ENCODE data around the gene ERICH6.
A peak's percentile ranks its signal among the peaks of the same experiment; 100 is the strongest.

ERICH6 gene

DNA sequence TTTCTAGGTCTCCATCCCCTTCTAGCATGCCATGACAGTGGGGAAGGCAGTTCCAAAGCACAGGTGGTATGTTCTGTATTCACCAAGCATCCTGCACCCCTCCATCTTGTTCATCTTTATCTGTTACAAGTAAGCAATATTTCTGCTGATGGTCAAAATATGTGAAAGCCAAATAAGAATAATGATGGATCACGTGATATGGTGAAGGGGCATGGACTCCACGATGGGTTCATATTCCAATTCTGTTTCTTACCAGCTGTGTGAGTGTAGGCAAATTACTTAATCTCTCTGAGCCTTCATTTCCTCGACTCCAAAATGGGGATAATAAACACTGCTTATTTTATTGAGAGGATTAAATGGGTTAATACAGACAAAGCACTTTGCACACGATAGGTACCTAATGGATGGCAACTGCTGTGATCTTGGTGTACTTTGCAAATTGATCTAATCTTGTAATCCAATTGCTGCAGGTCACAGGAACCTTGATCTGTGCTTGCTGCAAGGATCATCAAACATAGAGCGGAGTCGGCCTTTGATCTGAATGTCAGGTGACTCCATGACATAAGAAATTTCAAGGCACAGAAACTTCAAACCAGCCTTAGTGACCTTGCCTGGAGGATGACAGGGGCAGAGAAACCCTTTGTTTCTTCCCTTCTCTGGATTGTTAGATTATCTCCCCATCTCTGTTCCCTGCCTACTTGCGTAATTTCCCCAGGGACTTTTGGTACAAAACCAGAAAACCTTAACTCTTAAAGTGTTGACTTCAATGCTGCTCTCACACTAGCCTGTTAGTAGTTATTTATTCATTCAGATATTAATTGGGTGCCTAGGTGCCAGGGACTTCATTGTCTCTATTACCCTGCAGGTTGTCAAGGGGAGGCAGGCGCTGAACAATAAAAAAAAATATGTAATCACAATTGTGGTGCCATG lies 33.4 kb upstream of the ERICH6 start:
- peak; percentile 74 for DNase-seq

DNA sequence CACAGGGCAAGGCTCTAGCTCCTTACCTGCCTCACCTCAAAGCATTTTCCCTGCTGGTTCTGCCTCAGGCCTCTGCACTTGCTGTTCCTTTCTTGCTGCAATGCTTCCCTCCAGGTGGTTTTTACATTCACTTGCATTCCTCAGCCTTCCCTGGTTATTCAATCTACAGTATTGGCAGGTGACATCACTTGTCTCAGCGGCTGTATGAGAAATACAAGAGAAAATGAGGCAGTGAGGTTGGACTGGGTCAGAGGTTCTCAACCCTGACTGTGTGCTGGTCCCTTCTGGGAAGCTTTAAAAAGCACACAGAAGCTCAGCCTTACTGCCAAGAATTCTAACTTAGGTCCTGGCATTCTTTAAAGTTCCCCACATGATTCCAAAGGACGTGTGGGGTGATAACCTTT lies 32.6 kb upstream of the ERICH6 start:
- no peak for DNase-seq

DNA sequence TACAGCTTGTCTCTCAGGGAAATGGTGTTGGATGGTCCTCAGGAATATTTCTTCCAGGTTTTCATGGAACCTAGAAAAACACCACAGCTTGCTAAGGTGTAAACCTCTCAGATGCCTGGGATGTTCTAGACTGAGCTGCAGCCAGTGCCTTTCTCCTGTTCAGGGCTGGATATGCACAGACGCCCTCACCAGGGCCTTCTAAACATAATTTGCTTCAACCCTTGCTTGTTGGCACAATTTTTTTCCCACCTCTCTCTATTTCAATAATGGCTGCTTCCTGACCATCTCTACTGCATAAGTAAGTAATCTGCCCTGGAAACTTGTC lies 31.0 kb upstream of the ERICH6 start:
- DNase-seq, result no peak

DNA sequence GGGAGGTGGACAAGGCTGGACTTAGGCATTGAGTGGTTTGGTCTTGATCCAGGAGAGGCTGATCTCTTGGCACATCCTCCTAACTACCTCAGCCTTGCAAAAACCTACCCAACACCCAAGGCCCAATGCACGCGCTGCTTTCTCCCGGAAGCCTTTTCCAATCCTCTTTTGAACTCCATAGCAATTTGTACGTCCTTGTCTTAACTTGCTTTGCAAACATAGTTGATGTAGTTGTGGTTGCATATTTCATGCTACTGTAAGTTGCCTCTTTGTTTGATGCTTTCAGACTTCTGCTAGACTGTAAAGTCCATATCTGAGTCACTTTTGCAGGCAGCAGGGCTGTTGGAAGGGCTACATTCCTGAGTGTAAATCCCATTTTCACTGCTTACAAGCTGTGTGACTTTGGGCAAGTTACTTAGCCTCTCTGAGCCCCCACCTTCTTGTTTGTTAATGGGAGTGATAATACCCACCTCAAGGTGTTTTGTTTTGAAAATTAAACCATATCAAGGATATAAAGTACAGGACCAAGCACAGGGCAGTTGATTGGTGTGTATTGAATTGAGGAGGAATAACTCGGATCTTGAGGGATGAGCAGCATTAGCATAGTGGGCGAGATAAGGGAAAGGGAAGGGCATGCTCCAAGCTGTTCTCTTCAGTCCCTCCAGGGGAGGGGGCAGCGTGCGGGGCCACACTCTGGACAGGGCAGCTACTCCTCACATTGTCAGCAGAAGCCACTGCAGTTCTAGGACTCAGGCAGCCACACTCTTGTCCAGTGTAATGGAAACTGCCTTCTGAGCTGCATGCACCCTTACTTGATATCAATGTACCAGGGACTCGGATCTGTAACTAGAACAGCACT lies 30.4 kb upstream of the ERICH6 start:
- DNase-seq, result no peak

DNA sequence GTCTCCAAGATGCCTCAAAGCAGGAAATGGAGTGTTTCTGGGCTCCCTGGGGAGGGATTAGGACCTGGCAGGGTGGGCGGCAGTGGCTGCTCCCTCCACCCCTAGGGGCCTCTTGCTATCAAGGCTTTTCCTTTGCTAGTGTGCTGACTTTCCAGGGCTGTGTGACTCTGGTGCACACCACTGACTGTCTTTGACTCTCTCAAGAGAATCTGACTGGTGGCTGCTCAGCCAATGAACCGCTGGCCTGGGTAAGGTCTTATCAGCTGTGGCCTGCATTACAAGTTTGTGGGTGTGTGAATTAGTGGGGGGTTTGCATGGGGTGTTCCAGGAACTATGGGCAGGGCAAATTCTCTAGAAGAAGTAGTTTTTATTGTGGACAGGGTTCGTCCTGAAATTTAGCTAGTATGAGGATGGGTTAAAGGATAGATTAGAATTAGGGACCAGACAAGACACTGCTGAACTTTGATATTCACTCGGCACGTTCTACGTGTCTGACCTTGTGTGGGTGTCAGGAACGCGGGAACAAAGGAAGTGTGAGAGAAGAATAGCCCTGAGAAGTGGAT lies 29.7 kb upstream of the ERICH6 start:
- no peak for DNase-seq

DNA sequence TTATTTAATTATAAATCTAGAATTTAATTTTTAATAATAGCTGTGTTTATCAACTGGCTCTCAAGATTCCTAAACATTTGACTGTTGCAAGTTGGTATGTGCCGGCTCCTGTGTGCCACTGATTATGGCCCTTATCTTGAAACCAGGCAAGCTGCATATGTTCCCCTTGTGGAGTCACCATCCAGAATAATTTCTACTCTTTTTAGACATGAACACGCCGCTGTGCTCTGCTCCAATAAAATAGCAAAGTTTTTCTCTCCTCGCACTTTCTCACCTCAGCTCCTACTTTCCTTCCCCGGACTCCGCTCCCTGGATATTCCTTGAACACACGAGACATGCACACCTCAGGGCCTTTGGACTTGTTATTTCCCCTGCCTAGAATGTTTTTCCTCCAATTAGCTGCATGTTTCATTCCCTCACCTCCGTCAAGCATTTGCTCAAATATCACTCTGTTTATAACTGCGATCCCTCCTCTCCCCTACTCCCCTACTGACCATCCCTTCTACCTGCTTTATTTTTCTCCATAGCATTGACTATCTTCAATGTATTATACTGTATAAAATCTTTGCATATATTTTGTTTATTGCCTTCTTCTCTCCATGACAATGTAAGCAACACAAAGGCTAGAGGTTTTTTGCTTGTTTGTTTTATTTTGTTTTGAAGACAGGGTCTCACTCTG lies 26.1 kb upstream of the ERICH6 start:
- DNase-seq, result no peak

DNA sequence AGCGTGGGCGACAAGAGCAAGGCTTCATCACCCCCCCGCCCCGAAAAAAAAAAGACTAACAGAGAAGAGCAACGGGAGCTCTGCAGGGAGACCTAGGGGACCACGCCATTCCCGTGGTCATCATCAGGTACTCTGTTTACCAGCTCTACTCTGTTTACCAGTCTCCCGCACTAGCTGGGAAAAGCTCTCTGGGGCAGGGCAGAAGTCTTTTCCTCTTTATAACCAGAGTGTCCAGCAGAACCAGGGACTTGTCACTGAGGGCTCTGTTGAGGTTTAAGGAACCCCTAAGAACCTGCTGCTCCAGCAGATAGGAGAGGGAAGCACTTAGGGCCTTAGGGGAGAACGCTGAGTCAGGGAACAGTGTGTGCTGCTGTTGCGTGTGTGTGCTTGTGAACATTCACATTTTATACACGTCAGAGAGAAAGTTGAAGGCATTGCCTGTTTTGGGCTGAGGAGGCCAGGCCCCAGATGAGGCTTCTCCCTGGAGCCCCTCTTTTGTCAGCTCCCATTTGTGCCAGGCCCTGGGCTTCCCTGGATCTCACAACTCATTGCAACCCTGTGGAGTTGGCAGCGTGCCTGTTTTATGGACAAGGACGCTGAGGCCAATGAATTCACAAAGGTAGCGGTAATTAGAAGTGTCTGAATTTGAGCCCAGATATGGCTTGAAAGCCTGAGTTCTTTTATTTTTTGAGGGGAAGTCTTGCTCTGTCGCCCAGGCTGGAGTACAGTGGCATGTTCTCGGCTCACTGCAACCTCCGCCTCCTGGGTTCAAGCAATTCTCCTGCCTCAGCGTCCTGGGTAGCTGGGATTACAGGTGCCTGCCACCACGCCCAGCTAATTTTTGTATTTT lies 24.2 kb upstream of the ERICH6 start:
- DNase-seq, result no peak

DNA sequence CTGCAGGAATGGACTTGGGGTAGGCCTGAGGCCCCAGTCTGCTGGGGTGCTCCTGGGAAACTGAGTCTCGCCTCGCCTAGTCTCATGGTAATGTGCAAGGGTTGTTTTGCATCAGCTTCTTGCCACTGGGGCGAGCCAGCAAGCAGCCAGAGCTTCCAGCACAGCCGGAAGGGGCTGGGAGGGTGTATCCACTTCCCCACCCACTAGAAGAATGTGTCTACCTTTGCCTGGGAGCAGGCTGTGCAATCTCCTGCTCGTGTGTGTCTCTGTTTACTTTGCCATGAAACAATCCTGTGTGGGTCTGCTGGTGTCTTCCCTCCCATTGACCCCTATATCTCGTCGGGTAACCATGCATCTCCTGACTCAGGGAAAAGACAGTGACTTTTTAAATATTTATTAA lies 21.8 kb upstream of the ERICH6 start:
- no peak for DNase-seq

DNA sequence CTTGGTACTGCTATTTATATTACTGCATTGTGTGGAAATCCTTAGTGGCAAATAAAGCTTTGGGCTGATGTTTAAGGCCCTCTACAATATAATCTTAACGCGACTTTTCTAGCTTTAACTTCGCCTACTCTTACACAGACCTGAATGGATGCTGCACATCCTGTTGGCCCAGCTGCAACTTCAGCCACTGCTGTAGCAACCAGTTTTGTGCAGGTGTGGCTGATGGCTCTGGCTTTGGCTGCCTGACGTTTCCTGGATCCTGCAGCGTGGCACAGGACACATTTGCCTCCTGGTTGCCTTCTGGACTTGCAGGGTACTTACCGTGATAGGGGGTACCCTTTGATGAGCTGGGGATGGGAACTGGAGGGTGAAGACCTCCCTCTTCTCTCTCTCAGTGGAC lies 20.2 kb upstream of the ERICH6 start:
- no peak for DNase-seq

DNA sequence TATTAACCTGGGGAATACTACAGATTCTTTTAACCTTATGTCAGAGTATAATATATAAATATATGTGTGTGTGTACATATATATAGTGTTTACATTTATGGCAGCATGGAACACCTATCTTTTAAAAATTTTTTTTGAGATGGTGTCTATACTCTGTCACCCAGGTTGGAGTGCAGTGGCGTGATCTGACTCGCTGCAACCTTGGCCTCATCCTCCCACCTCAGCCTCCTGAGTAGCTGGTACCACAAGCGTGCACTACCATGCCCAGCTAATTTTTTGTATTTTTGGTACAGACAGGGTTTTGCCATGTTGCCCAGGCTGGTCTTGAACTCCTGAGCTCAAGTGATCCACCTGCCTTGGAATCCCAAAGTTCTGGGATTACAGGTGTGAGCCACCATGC lies 18.5 kb upstream of the ERICH6 start:
- DNase-seq, result no peak

DNA sequence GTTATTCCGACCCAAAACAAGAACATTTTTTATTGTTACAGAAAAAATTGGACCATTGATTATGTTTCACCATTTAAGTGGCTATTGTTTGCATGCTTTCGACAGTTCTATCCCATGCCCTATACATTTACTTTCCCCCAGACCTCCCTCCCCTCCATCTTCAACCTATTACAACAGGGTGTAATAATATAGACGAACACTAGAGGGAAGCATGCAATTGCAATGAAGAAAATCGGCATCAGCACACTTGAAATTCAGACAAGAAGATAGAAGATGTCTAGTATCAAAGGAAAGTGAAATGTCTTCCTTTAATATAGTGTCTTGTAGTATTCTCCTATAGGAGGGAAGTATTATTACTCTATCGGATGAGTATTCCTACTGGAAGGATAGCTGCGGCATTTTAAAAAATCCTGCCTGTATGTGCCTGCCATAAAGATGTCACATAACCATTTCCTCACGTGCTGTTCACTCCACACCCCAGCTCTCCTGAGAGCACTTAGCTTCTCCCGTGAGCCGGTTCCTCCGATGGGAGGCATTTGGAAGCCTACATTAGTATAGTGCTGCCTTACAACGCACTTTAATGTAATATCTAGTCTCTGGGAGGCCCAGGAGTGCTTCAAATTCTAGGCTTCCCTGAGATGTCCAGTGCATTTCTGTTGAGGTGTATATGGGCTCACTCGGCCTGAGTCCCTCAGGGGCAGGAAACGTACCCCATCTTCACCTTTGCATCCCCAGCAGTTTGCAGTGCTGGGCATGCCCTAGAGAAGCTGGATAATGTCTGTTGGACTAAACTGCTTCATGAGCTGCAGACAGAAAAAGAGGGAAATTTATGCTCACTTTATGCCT lies 17.8 kb upstream of the ERICH6 start:
- DNase-seq, result peak; percentile 32

DNA sequence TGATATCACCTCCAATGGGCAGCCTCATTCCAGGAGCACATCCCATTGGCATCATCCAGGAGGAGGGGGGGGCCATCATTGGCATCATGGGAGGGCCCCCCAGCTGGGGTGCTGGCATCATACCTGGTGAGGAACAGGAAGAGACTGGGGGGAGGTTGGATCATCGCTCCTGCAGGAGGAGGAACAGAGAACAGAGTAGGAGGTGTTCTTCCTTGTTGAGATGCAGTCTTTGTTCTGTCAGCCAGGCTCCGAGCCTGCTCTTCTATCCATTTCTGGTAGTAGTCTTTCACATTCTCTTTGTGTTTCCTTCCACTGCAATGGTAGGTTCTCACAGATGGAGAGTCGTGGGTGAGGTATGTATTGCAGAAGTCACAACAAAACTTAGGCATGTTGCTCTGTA lies 16.7 kb upstream of the ERICH6 start:
- DNase-seq, result no peak

DNA sequence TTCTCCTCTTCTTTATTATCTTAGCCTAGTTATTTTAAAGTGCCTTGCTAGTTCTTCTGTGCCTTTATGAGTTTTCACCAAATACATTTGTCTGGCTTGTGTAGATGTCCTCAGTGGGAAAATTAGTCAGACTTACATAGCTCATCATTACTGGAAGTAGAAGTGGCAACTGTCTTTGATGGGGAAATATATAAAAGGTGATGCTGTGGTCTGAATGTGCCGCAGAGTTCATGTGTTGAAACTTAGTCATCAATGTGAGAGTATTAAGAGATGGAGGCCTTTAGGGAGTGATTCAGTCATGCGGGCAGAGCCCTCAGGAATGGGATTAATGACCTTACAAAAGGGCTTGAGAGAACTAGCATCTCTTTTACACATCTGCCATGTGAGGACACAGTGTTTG lies 6.4 kb upstream of the ERICH6 start:
- DNase-seq, result no peak

DNA sequence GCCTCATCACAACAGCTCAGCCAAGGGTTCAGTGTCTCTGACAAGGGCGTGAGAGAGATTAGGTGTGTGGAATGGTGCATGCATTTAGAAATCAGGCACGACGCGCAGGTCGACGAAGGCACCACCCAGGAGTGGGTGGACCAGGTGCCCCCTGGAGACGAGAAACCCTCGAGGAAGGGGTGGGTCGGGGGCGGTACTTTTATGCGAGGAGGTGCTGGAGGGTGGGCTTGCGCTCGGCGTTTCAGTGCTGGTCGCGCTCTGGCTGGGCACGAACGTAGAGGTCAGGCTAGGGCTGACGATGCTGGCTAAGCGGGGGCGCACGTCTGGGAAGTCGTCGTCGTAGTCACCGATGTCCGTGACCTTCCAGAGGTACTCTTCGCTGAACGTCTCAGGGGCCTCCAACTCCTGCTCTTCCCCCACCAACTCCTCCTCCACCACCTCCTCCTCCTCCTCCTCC lies 393 bp downstream of the ERICH6 start:
- no peak for DNase-seq

DNA sequence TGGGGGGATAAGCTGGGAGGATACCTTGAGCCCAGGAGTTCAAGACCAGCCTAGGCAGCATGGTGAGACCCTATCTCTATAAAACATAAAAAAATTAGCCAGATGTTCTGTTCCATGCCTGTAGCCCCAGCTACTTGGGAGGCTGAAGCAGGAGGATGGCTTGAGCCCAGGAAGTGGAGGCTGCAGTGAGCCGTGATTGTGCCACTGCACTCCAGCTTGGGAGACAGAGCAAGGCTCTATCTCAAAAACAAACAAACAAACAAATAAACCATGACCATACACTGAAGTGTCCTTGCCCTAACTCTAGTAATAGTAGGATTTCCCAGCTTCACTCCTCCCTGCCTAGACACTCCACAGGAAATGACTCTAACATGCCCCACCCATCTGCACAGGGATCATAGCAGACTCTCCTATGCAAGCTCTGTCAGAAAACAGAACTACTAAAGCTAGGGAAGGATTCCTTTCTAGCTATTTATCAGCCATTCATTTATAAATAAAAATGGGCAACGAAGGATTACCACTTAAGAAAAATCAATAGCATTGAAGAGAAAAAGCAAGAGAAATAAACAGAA lies 4.6 kb downstream of the ERICH6 start:
- no peak for DNase-seq

DNA sequence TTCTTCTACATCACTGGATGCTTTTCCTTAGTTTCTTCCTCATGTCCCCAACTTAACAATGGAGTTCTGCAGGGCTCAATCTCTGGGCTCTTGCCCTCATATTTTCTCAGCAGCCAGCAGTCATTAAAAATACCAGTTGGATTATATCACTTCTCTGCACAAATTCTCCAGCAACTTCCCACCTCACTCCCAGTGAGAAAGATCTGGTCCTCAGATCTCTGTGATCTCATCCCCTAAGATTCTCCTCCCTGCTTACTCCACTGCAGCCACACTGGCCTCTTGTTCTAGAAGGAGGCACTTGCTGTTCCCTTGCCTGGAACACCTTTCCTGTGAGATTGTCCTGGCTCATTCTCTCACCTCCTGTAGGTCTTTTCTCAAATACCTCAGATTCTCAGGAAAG lies 6.1 kb downstream of the ERICH6 start:
- DNase-seq, result no peak

DNA sequence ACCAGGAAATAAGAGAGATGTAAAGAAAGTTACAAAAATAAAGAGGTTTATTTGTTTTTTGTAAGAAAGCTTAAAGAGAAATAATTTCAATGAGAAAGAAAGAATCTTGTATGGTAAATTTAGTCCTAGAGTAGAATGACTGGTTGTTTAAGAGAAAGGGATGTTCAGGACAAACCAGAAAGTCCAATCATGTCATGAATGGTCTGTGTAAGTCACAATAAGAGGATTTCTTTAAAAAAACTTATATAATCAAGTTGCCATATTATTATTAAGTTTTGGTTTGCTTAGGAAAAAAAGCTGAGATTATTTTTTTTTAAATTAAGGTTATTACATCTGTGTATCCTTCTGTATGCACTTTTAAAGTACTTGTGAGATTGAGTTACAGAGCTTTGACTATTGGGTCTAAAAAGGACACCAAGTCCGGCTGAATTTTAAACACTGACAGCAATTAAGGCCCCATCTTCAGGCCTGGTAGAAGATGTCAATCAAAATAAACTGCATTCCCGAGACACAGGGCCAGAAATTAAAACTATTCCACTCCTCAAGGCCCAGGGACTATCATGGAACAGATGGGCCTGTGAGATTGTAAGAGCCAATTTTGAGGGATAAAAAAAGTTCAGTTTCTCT lies 12.2 kb downstream of the ERICH6 start:
- no peak for DNase-seq

DNA sequence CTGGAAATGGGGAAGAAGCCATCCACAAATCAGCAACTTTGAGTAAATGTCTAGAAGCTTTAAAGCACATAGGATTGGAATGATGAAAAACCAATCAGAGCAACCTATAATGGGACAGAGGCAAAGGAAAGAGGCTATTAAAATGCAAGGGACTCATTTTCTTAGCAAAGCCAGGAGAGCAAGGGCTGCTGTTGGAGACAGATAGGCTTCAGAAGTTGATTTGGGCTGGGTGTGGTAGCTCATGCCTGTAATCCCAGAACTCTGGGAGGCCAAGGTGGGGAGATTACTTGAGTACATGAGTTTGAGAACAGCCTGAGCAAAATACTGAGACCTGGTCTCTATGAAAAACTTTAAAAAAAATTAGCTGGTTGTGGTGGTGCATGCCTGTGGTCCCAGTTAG lies 16.1 kb downstream of the ERICH6 start:
- no peak for DNase-seq

DNA sequence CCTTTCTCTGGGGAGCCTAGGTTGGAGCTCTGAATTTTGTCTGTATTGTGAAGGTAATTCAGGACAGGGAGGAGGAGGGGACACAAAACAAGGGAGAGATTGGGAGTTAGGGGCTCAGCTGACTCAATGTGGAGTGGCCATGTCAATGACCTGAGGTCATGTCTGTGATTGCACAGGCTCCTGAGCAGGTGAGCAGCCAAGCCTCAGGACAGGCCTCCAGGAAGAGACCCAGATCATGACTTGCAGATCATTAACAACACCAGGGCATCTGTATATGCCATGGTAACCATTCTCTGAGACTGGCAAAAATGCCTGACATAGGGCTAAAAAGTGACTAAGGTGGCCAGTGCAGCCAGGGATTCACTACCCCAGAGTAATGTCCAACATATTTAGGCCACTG lies 20.9 kb downstream of the ERICH6 start:
- no peak for DNase-seq

DNA sequence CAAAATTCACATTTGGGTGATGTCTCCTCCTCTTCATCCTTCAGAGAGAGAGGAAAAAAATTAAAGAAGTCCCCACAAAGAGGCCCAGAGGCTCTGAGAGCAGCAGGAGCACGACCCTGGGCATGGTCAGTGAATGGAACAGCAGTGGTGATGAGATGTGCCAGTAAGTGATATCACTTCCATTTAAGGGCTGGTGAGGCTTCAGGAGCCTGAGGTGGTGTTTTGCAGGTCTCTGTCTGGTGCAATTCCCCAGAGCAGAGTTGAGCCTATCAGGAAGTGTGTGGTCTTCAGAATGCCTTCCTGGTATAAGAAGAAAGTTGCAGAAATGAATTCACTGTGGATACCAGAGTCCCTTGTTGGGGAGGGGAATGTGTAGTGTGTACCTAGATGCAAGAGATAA lies 21.4 kb downstream of the ERICH6 start:
- DNase-seq, result no peak

Data from GF-D8 (cell line).